ENCODE measurements around the gene JARID2. TPM values are rescaled to one million over a fixed set of nuclear protein-coding genes. Genes with fewer than 3 reads are reported as not detected.

Gene JARID2
- polyA plus RNA-seq, 1 donor, result 13.3 TPM

DNA sequence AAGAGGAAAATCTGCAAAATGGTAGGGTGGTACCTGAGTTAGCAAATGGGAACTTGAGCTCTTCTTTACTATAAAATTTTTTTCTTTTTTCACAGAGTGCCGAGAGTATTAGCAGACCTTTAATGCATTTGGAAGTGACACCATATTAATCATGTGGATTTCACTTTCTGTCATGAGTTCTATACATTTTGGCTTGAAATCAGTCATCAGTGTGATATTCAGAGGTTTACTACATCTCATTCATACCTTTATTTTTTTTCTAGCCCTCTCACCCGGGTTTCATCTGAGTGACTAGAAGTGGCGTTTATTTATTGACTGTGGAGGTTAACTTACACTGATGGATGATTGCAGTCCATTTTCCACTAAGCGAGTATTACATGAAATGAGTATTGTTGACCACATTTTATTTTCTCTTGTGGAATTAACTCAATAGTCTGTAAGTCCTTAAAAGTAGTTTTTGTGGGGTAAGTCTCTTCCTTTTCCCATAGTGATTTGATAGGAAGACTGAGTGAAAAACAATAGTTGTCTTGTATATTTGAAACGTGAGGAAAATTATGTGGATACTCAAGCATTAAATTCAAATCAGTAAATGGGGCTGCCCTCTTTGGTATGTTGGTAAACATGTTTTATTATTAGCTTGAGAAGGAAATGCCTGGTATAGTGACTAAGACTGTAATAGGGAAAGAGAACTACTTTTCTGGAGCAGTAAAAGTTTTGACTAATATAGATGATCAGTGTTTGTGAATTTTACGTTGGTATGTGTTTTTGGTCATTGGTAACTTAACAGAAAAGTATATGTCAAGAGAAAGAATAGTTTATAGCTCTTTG is 55.5 kb downstream of the JARID2 start:
- no peak for DNase-seq

DNA sequence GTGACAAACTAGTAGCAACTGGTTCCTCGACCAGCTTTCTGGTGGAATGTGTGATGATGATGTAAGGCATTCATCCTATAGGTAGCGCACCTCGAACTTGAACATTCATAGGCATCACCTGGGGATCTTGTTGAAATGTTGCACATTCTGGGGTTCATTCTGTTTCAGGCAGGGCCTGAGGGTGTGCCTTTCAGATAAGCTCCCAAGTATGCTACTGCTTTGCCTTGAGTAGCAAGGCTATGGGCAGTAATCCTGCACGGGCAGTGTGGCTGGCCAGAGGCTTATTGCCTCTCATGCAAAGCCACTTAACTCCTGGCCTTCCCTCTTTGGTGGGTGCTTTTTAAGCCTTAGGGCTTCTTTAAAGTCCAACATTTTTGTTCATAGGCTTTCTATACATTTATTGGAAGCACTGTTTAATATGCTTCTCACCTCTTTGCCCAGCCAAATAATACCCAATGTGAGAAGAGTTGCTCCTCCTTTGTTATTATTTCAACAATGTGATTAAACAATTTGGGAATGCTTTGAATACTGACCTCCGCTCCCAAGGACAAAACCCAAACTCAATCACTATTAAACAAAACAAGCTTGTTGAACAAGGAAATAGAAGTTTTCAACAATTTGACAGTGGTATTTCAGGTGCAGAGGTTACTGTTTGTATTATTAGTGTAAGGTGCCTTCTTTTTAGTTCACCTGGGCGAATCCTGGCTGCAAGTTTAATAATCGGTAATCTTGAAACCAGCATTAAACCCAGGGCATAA is 57.5 kb downstream of the JARID2 start:
- Histone ChIP-seq H3K27ac (ENCODE audit: low read length) (peak overlapping the region; percentile 41), H3K4me1 (ENCODE audit: control insufficient read depth, insufficient read depth, low read length) (peaks cover 40% of the 10 kb centered on the region)
- DNase-seq, result no peak

More for the DNA sequence above, 55.5 kb downstream of the JARID2 start:
- Histone ChIP-seq H3K27me3 (ENCODE audit: control insufficient read depth, insufficient read depth, low read length) (no peaks in the 10 kb centered on the region), H3K27ac (ENCODE audit: low read length) (peak overlapping the region; percentile 34), H3K4me3 (ENCODE audit: low read length) (no peak overlapping the region), H3K4me1 (ENCODE audit: control insufficient read depth, insufficient read depth, low read length) (peaks cover 40% of the 10 kb centered on the region), H3K9me3 (ENCODE audit: control insufficient read depth, low read depth, low read length) (no peaks in the 10 kb centered on the region), H3K36me3 (ENCODE audit: control insufficient read depth, insufficient read depth, low read length) (no peaks in the 10 kb centered on the region)
- 73% methylated on average over 2 of the region's 6 CpGs for WGBS (ENCODE audit: insufficient coverage, low lambda C conversion rate)

DNA sequence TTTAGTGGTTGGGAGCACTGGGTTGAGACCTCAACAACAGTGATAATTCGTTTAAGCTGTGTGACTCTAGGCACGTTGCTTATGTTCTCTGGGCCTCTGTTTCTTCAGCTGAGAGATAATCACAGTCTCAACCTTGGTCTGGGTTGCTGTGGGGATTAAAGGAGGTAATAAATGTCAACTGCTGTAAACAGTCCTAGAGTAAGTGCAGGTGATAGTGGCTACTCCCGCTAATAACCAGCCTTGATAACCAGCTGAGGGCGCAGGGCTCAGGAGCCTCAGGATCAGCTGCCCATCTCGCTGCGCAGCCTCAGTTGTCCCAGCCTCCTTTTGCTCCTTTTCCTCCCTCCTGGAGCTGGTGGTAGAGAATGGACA is 58.0 kb downstream of the JARID2 start:
- no peak overlapping the region for H3K4me3 ChIP-seq (ENCODE audit: low read length)
- H3K27ac ChIP-seq (ENCODE audit: low read length), result peak overlapping the region; percentile 86
- H3K4me1 ChIP-seq (ENCODE audit: control insufficient read depth, insufficient read depth, low read length), result peaks cover 40% of the 10 kb centered on the region
- H3K9me3 ChIP-seq (ENCODE audit: control insufficient read depth, low read depth, low read length), result no peaks in the 10 kb centered on the region
- H3K36me3 ChIP-seq (ENCODE audit: control insufficient read depth, insufficient read depth, low read length), result no peaks in the 10 kb centered on the region
- H3K27me3 ChIP-seq (ENCODE audit: control insufficient read depth, insufficient read depth, low read length), result no peaks in the 10 kb centered on the region
- DNase-seq, result peak; percentile 72 to 88
- no CpG with 5 or more reads among the region's 6 CpGs for WGBS (ENCODE audit: insufficient coverage, low lambda C conversion rate)

More for the DNA sequence above, 57.5 kb downstream of the JARID2 start:
- Histone ChIP-seq H3K9me3 (ENCODE audit: control insufficient read depth, low read depth, low read length) (no peaks in the 10 kb centered on the region), H3K27me3 (ENCODE audit: control insufficient read depth, insufficient read depth, low read length) (no peaks in the 10 kb centered on the region), H3K36me3 (ENCODE audit: control insufficient read depth, insufficient read depth, low read length) (no peaks in the 10 kb centered on the region), H3K4me3 (ENCODE audit: low read length) (no peak overlapping the region)
- no CpG with 5 or more reads among the region's 7 CpGs for WGBS (ENCODE audit: insufficient coverage, low lambda C conversion rate)

DNA sequence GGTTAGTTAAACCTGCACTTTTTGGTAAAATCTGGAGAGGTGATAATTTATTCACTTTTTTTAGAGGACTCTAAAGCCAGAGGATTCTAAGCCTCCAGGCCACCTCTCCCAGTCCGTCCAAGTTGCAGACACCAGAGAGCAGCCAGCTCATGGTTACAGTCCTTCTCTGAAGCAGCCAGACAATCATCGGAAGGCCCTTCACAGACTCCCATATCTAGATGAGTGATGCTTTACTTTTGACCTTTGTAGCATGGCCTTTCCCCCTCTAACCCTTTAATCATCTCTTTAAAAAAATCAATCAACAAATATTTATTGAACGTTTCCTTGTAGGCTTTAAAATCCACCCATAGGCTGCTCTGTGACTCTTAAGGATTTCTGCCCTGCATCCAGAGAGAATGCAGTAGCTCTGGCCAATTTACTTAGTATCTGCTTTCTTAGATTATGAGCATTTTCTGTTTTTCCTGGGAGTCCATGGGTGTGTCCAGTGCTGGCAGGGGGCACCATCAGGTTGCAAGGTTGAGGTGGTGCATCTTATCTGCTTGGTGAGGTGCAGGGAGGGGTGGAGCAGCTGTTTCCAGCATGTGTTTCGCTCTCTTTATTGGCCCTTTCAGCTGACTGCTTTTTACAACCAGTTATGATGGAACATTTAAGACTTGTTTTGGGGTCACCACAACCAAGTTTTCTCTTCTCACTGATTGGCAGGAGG is 58.6 kb downstream of the JARID2 start:
- Histone ChIP-seq H3K4me1 (ENCODE audit: control insufficient read depth, insufficient read depth, low read length) (peaks cover 35% of the 10 kb centered on the region), H3K27ac (ENCODE audit: low read length) (peak overlapping the region; percentile 86), H3K4me3 (ENCODE audit: low read length) (no peak overlapping the region), H3K9me3 (ENCODE audit: control insufficient read depth, low read depth, low read length) (no peaks in the 10 kb centered on the region), H3K36me3 (ENCODE audit: control insufficient read depth, insufficient read depth, low read length) (no peaks in the 10 kb centered on the region), H3K27me3 (ENCODE audit: control insufficient read depth, insufficient read depth, low read length) (no peaks in the 10 kb centered on the region)
- DNase-seq, result peak; percentile 74 to 85
- WGBS (ENCODE audit: insufficient coverage, low lambda C conversion rate), result 8% methylated on average over 1 of the region's 4 CpGs

DNA sequence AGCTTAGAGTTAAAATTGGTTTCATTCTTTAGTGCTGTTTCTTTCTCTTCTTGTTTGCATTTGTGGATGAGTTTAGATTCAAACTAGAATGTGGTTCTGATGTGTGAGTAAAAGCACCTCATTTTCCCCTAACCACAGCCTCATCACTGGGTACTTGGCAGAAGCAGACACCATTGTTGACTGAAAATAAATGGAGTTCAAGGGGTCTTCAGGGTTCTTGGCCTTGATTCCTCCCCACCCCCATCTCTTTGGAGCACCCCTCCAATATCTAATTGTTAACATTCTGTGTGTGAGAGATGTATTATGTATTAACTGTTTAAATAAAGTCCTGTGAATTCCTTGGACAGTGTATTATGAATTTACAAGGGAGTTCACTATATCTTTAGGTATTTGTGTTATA is 59.6 kb downstream of the JARID2 start:
- Histone ChIP-seq H3K27me3 (ENCODE audit: control insufficient read depth, insufficient read depth, low read length) (no peaks in the 10 kb centered on the region), H3K4me1 (ENCODE audit: control insufficient read depth, insufficient read depth, low read length) (peaks cover 28% of the 10 kb centered on the region), H3K36me3 (ENCODE audit: control insufficient read depth, insufficient read depth, low read length) (no peaks in the 10 kb centered on the region), H3K27ac (ENCODE audit: low read length) (peak overlapping the region; percentile 86), H3K4me3 (ENCODE audit: low read length) (no peak overlapping the region), H3K9me3 (ENCODE audit: control insufficient read depth, low read depth, low read length) (no peaks in the 10 kb centered on the region)
- DNase-seq, result no peak

DNA sequence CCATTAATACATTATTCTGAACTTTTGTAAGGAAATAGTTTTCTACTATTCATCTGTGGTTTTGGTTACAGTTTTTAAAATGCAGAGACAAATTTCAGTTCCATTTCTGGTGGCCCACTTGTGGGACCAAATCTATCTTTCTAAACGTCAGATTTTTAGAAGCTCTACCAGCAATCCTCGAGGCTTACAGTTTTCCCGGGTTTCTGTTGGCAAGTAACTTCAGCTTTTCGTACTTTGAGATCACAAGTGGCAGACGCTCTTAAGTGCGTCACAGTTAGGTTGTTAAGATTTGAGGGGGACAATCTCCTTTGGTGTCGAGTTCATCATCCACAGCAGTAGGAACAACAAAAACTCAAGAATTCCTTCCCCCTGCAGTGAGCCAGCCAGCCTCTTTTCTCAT is 60.0 kb downstream of the JARID2 start:
- Histone ChIP-seq H3K27ac (ENCODE audit: low read length) (no peak overlapping the region), H3K9me3 (ENCODE audit: control insufficient read depth, low read depth, low read length) (no peaks in the 10 kb centered on the region), H3K36me3 (ENCODE audit: control insufficient read depth, insufficient read depth, low read length) (no peaks in the 10 kb centered on the region), H3K27me3 (ENCODE audit: control insufficient read depth, insufficient read depth, low read length) (no peaks in the 10 kb centered on the region), H3K4me3 (ENCODE audit: low read length) (no peak overlapping the region), H3K4me1 (ENCODE audit: control insufficient read depth, insufficient read depth, low read length) (peaks cover 24% of the 10 kb centered on the region)
- DNase-seq, result no peak
- 60% methylated on average over 2 of the region's 7 CpGs for WGBS (ENCODE audit: insufficient coverage, low lambda C conversion rate)

DNA sequence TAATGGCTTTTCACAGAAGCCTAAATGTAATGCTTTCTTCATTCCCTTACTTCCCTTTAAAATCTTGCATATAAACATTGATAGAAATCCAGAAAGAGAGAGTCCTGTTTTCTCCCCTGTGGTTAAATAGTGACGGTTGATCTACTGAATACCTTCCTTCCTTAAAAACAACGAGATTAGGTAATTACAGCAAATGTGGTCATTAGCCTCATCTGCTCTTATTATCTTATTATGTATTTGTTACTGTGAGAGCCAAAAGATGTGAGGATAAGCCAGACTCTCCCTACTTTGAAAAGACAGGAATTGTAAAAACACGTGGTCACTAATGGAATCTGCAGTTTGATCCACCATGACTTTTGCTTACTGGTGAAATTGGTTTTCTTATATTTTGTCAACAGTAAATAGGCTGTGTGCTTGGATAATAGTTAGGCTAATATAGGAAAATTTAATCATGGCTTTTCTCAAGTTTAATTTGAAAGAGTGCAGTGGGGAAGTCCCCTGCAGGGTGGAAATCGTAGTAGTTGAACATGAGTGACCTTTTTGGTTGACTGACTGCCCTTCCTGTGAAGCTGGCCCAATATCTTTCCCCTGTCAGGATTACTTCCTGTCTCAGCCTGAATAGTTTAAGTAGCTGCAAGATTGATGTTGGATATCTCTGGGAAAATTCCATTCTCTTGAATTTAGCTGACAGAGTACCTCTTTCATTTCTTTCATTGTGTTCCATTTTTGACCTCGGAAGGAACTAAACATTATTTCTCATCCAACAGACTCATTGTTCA is 62.8 kb downstream of the JARID2 start:
- Histone ChIP-seq H3K9me3 (ENCODE audit: control insufficient read depth, low read depth, low read length) (no peaks in the 10 kb centered on the region), H3K4me3 (ENCODE audit: low read length) (no peak overlapping the region), H3K36me3 (ENCODE audit: control insufficient read depth, insufficient read depth, low read length) (no peaks in the 10 kb centered on the region), H3K4me1 (ENCODE audit: control insufficient read depth, insufficient read depth, low read length) (peaks cover 16% of the 10 kb centered on the region), H3K27me3 (ENCODE audit: control insufficient read depth, insufficient read depth, low read length) (no peaks in the 10 kb centered on the region), H3K27ac (ENCODE audit: low read length) (no peak overlapping the region)
- no CpG with 5 or more reads among the region's 5 CpGs for WGBS (ENCODE audit: insufficient coverage, low lambda C conversion rate)
- no peak for DNase-seq

DNA sequence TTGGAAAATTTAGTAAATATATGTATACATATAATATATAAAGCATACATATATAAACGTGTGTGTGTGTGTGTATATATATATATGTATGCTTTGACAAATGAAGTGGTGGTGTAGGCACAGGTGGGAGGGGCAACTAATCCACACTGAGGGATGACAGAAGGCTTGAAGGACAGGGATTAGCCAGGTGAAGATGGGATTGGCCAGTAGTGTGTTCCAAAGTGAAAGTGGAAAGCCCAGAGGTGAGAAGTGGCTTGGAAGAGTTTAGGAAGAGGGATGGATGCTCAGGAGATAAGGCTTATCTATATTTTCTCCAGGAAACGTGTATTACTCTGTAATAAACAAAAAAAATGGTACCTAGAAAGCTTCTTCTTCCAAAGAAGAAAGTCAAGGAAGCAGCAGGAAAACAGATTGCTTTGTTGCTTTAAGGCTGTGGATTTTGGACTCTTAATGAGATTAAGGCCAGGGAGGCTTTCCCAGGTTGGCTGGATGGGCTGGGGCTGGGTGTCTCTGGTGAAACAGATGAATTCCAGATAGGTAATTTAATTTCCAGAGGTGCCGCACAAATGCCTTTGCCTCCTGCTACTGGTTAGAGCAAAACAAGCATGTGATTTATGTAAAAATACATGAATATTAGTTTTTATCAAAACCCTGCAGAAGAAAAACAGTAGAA is 63.9 kb downstream of the JARID2 start:
- Histone ChIP-seq H3K9me3 (ENCODE audit: control insufficient read depth, low read depth, low read length) (no peaks in the 10 kb centered on the region), H3K27ac (ENCODE audit: low read length) (no peak overlapping the region), H3K27me3 (ENCODE audit: control insufficient read depth, insufficient read depth, low read length) (no peaks in the 10 kb centered on the region), H3K4me1 (ENCODE audit: control insufficient read depth, insufficient read depth, low read length) (peaks cover 7% of the 10 kb centered on the region), H3K36me3 (ENCODE audit: control insufficient read depth, insufficient read depth, low read length) (no peaks in the 10 kb centered on the region), H3K4me3 (ENCODE audit: low read length) (no peak overlapping the region)
- 33% methylated on average over 1 of the region's 3 CpGs for WGBS (ENCODE audit: insufficient coverage, low lambda C conversion rate)
- peak; percentile 24 to 47 for DNase-seq

DNA sequence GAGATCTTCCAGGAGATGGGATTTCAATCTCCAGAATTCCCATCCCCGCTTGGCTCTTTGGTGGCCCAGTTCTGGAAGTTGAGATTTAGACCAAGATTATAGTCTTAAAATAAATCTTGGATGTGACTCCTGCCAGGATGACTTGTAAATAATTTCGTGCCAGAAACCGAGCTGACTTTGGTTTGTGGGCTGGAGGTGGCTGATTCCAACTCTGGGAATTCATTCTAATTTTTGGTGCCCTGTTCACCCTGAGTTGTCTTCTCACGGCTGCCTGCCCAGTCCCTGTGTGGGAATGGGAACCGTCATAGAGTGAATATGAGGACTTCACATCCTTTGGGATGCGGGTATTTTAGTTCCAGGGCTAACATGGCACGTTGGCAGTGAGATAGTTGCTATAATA is 64.8 kb downstream of the JARID2 start:
- Histone ChIP-seq H3K4me1 (ENCODE audit: control insufficient read depth, insufficient read depth, low read length) (peaks cover 2% of the 10 kb centered on the region), H3K27me3 (ENCODE audit: control insufficient read depth, insufficient read depth, low read length) (no peaks in the 10 kb centered on the region), H3K36me3 (ENCODE audit: control insufficient read depth, insufficient read depth, low read length) (no peaks in the 10 kb centered on the region), H3K9me3 (ENCODE audit: control insufficient read depth, low read depth, low read length) (no peaks in the 10 kb centered on the region), H3K27ac (ENCODE audit: low read length) (no peak overlapping the region), H3K4me3 (ENCODE audit: low read length) (no peak overlapping the region)
- no CpG with 5 or more reads among the region's 7 CpGs for WGBS (ENCODE audit: insufficient coverage, low lambda C conversion rate)
- DNase-seq, result no peak
